ENCODE data around the gene SYT17. TPM values are rescaled to one million over a fixed set of nuclear protein-coding genes. Genes with fewer than 3 reads are reported as not detected.

SYT17 gene
- total RNA-seq, 1 donor from 2014 or later, result 2.6 TPM

DNA sequence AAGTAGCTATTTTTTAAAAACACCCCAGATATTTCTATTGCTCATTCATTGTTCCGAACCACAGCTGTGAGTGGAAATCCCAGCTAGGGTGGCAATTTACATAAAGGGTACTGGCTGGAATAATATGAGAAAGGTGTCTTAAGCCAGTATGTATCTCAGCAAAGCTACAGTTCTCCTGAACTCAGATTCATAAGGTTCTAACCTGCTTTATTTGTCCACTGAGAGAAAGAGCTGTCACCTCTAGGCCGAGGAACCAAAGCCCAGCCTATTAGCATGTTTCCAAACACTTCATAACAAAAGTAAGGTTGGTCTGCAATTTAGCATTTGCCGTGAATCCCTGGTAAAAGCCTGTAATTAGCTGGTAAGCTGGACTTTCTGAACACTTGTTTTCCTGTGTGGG lies 60.5 kb downstream of the SYT17 start:
- H3K4me1 ChIP-seq (ENCODE audit: control insufficient read depth in 3 of 3, insufficient read depth in 3 of 3, low read length in 3 of 3), result peaks cover 0 to 2% (median 0%) of the 10 kb centered on the region in 3 donors
- no peaks in the 10 kb centered on the region for H3K27me3 ChIP-seq (ENCODE audit: control insufficient read depth in 3 of 3, insufficient read depth in 3 of 3, low read length in 3 of 3)
- peaks cover 0 to 2% (median 0%) of the 10 kb centered on the region in 3 donors for H3K9me3 ChIP-seq (ENCODE audit: control insufficient read depth in 3 of 3, low read length in 3 of 3)
- no peak overlapping the region for H3K4me3 ChIP-seq (ENCODE audit: low read length in 3 of 3)
- H3K36me3 ChIP-seq (ENCODE audit: control insufficient read depth in 3 of 3, insufficient read depth in 3 of 3, low read length in 3 of 3), result no peaks in the 10 kb centered on the region
- H3K27ac ChIP-seq (ENCODE audit: low read depth, low read length), result no peak overlapping the region
- no peak overlapping the region for H3K9ac ChIP-seq (ENCODE audit: low read depth in 1 of 3, low read length in 3 of 3)

DNA sequence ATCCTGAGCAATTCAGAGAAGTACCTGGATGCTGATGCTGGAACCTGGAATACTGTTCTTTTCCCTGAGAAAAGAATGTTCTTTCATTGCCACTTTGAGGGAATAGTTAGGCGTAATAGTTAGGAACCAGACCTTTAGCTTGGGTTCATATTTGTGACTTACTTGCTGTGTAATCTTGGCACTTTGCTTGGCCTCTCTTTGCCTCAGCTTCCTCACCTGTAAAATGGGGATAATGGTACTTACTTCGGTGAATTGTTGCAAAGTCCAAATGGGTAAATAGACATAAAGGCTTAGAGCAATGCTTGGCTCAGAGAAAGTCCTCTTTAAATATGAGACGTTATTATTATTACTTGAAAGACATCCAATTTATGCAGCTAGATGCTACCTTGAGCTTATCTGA lies 62.5 kb downstream of the SYT17 start:
- Histone ChIP-seq H3K9ac (ENCODE audit: low read depth in 1 of 3, low read length in 3 of 3) (no peak overlapping the region), H3K36me3 (ENCODE audit: control insufficient read depth in 3 of 3, insufficient read depth in 3 of 3, low read length in 3 of 3) (no peaks in the 10 kb centered on the region), H3K4me1 (ENCODE audit: control insufficient read depth in 3 of 3, insufficient read depth in 3 of 3, low read length in 3 of 3) (peaks cover 0 to 2% (median 0%) of the 10 kb centered on the region in 3 donors), H3K27me3 (ENCODE audit: control insufficient read depth in 3 of 3, insufficient read depth in 3 of 3, low read length in 3 of 3) (no peaks in the 10 kb centered on the region), H3K4me3 (ENCODE audit: low read length in 3 of 3) (no peak overlapping the region), H3K27ac (ENCODE audit: low read depth, low read length) (no peak overlapping the region), H3K9me3 (ENCODE audit: control insufficient read depth in 3 of 3, low read length in 3 of 3) (peaks cover 0 to 6% (median 0%) of the 10 kb centered on the region in 3 donors)

DNA sequence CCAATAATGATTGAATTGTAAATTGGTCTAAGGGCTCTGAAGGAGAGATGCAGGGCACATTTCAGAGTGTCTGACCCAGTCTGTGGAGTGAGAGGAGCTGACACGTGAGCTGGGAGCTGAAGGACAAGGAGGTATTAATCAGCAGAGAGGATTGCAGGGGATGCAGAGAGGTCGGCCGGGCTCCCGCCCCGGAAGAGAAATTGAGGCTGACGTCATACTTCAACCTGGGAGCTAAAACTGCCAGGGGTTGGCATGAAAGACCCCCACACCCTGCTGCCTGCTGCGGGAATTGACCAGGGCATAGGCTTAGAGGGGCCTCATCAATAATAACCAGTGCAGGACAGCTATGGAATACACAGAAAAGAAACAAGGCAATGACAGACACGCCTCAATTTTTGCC lies 63.8 kb downstream of the SYT17 start:
- Histone ChIP-seq H3K27me3 (ENCODE audit: control insufficient read depth in 3 of 3, insufficient read depth in 3 of 3, low read length in 3 of 3) (no peaks in the 10 kb centered on the region), H3K9ac (ENCODE audit: low read depth in 1 of 3, low read length in 3 of 3) (no peak overlapping the region), H3K9me3 (ENCODE audit: control insufficient read depth in 3 of 3, low read length in 3 of 3) (peaks cover 0 to 7% (median 2%) of the 10 kb centered on the region in 3 donors), H3K27ac (ENCODE audit: low read depth, low read length) (no peak overlapping the region), H3K4me3 (ENCODE audit: low read length in 3 of 3) (no peak overlapping the region), H3K36me3 (ENCODE audit: control insufficient read depth in 3 of 3, insufficient read depth in 3 of 3, low read length in 3 of 3) (no peaks in the 10 kb centered on the region), H3K4me1 (ENCODE audit: control insufficient read depth in 3 of 3, insufficient read depth in 3 of 3, low read length in 3 of 3) (peaks cover 0 to 2% (median 0%) of the 10 kb centered on the region in 3 donors)

DNA sequence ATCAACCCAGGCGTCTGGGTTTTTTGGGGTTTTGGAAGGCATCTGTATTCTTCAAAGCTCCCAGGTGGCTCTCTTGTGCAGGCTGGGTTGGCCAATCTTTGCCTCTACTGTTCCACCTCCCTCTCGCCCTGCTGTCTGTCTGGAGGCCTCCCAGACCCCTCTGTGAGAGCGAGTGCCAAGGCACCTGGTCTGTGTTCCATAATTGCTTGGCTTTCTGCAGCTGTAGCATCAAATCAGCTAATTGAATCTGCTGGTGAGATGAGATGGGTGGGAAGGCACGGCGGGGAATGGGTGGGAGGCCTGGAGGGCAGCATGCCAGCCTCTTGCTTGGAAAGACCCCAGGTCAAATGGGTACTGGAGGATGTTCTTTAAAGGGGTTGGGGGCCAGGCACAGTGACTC lies 64.9 kb downstream of the SYT17 start:
- Histone ChIP-seq H3K9ac (ENCODE audit: low read depth in 1 of 3, low read length in 3 of 3) (no peak overlapping the region), H3K4me1 (ENCODE audit: control insufficient read depth in 3 of 3, insufficient read depth in 3 of 3, low read length in 3 of 3) (no peaks in the 10 kb centered on the region), H3K27me3 (ENCODE audit: control insufficient read depth in 3 of 3, insufficient read depth in 3 of 3, low read length in 3 of 3) (no peaks in the 10 kb centered on the region), H3K9me3 (ENCODE audit: control insufficient read depth in 3 of 3, low read length in 3 of 3) (peaks cover 0 to 7% (median 2%) of the 10 kb centered on the region in 3 donors), H3K4me3 (ENCODE audit: low read length in 3 of 3) (no peak overlapping the region), H3K27ac (ENCODE audit: low read depth, low read length) (no peak overlapping the region), H3K36me3 (ENCODE audit: control insufficient read depth in 3 of 3, insufficient read depth in 3 of 3, low read length in 3 of 3) (no peaks in the 10 kb centered on the region)

DNA sequence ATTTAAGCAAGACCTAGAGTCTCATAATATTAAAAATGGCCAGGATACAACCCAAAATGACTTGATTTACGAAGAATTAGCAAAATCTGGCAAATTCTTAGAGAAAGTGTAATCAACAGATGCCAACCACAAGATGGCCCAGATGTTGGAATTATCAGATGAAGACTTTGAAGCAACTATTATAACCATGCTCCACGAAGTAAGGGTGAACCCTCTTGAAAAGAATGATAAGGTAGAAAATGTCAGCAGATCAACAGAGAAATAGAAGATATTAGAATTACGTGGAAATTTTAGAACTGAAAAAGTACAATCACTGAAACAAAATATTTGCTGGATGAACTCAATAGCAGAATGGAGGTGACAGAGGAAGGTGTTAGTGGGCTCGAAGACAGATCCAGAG lies 67.4 kb downstream of the SYT17 start:
- H3K4me1 ChIP-seq (ENCODE audit: control insufficient read depth in 3 of 3, insufficient read depth in 3 of 3, low read length in 3 of 3), result no peaks in the 10 kb centered on the region
- no peaks in the 10 kb centered on the region for H3K36me3 ChIP-seq (ENCODE audit: control insufficient read depth in 3 of 3, insufficient read depth in 3 of 3, low read length in 3 of 3)
- H3K27ac ChIP-seq (ENCODE audit: low read depth, low read length), result no peak overlapping the region
- H3K9ac ChIP-seq (ENCODE audit: low read depth in 1 of 3, low read length in 3 of 3), result no peak overlapping the region
- no peak overlapping the region for H3K4me3 ChIP-seq (ENCODE audit: low read length in 3 of 3)
- H3K27me3 ChIP-seq (ENCODE audit: control insufficient read depth in 3 of 3, insufficient read depth in 3 of 3, low read length in 3 of 3), result no peaks in the 10 kb centered on the region
- peaks cover 0 to 7% (median 2%) of the 10 kb centered on the region in 3 donors for H3K9me3 ChIP-seq (ENCODE audit: control insufficient read depth in 3 of 3, low read length in 3 of 3)

DNA sequence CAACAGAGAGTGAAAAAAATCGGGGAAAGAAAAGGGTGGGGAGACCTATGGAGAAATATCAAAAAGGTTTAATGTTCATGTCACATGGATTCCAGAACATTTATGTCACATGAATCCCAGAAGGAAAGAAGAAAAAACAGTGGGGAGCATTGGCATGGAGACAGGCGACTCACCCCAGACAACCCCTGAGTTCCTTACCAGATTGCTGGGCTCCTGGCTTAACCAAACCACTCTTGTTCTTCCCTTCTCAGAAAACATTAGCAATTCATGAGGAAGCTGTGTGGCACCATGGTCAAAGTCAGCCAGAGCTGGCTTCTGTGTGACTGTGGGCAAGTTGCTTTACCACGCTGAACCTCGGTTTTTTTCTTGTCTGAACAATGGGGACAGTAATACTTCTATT lies 67.8 kb downstream of the SYT17 start:
- peaks cover 0 to 7% (median 2%) of the 10 kb centered on the region in 3 donors for H3K9me3 ChIP-seq (ENCODE audit: control insufficient read depth in 3 of 3, low read length in 3 of 3)
- H3K4me3 ChIP-seq (ENCODE audit: low read length in 3 of 3), result no peak overlapping the region
- H3K4me1 ChIP-seq (ENCODE audit: control insufficient read depth in 3 of 3, insufficient read depth in 3 of 3, low read length in 3 of 3), result no peaks in the 10 kb centered on the region
- H3K9ac ChIP-seq (ENCODE audit: low read depth in 1 of 3, low read length in 3 of 3), result no peak overlapping the region
- H3K27ac ChIP-seq (ENCODE audit: low read depth, low read length), result no peak overlapping the region
- no peaks in the 10 kb centered on the region for H3K27me3 ChIP-seq (ENCODE audit: control insufficient read depth in 3 of 3, insufficient read depth in 3 of 3, low read length in 3 of 3)
- H3K36me3 ChIP-seq (ENCODE audit: control insufficient read depth in 3 of 3, insufficient read depth in 3 of 3, low read length in 3 of 3), result no peaks in the 10 kb centered on the region

DNA sequence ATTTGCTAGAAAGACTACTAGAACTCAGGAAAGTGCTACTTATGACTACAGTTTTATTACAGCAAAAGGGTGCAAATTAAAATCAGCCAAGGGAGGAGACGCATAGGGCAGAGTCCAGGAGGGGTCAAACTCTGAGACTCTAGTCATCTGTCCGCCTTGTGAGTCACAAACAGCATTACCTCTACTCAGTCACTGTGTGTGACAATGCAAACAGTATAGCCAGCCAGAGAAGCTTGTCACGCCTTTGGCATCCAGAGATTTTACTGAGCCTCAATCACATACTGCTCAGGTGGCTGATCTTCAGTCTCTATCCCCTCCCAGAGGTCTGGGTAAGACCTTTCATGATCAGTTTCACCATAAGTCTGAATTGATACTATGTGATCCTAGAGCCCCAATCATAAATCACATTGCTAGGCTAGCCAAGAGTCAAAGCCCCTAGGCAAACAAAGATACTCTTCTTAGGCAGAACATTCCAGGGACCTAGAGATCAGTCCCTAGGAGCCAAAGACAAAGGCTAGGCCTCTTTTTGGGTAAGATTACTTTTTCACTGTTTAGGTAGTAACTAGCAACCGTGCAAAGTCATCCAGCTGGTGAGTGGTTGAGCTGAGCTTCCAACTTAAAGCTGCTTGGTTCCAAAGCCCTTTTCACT lies 68.6 kb downstream of the SYT17 start:
- H3K4me3 ChIP-seq (ENCODE audit: low read length in 3 of 3), result no peak overlapping the region
- H3K9ac ChIP-seq (ENCODE audit: low read depth in 1 of 3, low read length in 3 of 3), result no peak overlapping the region

DNA sequence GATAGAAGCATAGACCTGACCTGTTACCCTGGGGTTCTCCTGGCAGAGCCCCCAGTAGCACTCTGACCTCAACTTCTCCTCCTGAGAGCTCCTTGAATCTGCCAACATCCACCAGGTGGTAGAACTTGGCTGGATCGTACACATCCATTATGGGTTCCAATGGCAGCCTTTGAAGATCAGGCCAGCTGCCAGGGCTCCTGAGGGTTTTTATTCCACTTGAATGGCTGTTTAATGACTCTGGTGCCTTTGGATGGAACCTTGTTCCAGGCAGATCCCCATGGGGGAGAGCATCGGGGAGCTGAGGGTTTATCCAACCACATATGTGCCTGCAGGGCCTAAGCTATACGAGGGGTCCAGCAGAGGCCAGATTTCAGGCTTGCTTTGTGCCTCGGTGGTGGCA lies 70.4 kb downstream of the SYT17 start:
- Histone ChIP-seq H3K27me3 (ENCODE audit: control insufficient read depth in 3 of 3, insufficient read depth in 3 of 3, low read length in 3 of 3) (no peaks in the 10 kb centered on the region), H3K4me1 (ENCODE audit: control insufficient read depth in 3 of 3, insufficient read depth in 3 of 3, low read length in 3 of 3) (peaks cover 0 to 3% (median 0%) of the 10 kb centered on the region in 3 donors), H3K9me3 (ENCODE audit: control insufficient read depth in 3 of 3, low read length in 3 of 3) (peaks cover 0 to 7% (median 2%) of the 10 kb centered on the region in 3 donors), H3K36me3 (ENCODE audit: control insufficient read depth in 3 of 3, insufficient read depth in 3 of 3, low read length in 3 of 3) (no peaks in the 10 kb centered on the region), H3K27ac (ENCODE audit: low read depth, low read length) (no peak overlapping the region), H3K9ac (ENCODE audit: low read depth in 1 of 3, low read length in 3 of 3) (no peak overlapping the region), H3K4me3 (ENCODE audit: low read length in 3 of 3) (no peak overlapping the region)

More for the DNA sequence above, 68.6 kb downstream of the SYT17 start:
- Histone ChIP-seq H3K36me3 (ENCODE audit: control insufficient read depth in 3 of 3, insufficient read depth in 3 of 3, low read length in 3 of 3) (no peaks in the 10 kb centered on the region), H3K4me1 (ENCODE audit: control insufficient read depth in 3 of 3, insufficient read depth in 3 of 3, low read length in 3 of 3) (no peaks in the 10 kb centered on the region), H3K27me3 (ENCODE audit: control insufficient read depth in 3 of 3, insufficient read depth in 3 of 3, low read length in 3 of 3) (no peaks in the 10 kb centered on the region), H3K9me3 (ENCODE audit: control insufficient read depth in 3 of 3, low read length in 3 of 3) (peaks cover 0 to 7% (median 2%) of the 10 kb centered on the region in 3 donors), H3K27ac (ENCODE audit: low read depth, low read length) (no peak overlapping the region)

DNA sequence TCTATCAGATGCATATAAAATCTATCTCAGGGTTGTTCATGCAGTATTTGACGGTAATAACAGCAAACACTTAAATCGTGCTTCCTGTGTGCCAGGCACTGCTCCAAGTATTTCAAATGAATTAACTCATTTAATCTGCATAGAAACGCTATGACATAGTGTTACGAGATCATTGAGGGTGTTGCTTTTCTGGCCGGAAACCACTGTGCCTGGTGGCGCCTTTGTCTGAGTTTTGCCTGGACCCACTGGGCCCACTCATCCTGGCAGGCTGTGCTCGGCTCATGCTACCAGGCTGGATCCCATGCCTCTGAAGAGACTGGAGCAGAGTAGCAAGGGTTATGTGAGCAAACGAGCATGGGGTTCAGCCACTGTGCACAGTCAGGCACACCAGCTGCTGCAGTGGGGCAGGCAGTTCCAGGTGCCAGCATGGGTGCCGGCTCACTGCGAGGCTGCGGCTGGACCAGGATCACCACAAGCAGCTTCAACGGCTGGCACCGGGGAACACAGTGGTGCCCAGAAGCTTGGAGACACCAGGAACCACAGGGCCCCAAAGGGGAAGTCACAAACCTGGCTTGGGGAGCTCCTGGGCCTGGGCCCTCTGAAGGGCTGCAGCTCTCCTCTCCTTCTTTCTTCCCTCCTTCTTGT lies 71.6 kb downstream of the SYT17 start:
- no peaks in the 10 kb centered on the region for H3K36me3 ChIP-seq (ENCODE audit: control insufficient read depth in 3 of 3, insufficient read depth in 3 of 3, low read length in 3 of 3)
- H3K27ac ChIP-seq (ENCODE audit: low read depth, low read length), result no peak overlapping the region
- H3K4me3 ChIP-seq (ENCODE audit: low read length in 3 of 3), result no peak overlapping the region
- H3K4me1 ChIP-seq (ENCODE audit: control insufficient read depth in 3 of 3, insufficient read depth in 3 of 3, low read length in 3 of 3), result peaks cover 0 to 3% (median 0%) of the 10 kb centered on the region in 3 donors
- no peaks in the 10 kb centered on the region for H3K27me3 ChIP-seq (ENCODE audit: control insufficient read depth in 3 of 3, insufficient read depth in 3 of 3, low read length in 3 of 3)
- no peak overlapping the region for H3K9ac ChIP-seq (ENCODE audit: low read depth in 1 of 3, low read length in 3 of 3)
- H3K9me3 ChIP-seq (ENCODE audit: control insufficient read depth in 3 of 3, low read length in 3 of 3), result peaks cover 0 to 7% (median 2%) of the 10 kb centered on the region in 3 donors

DNA sequence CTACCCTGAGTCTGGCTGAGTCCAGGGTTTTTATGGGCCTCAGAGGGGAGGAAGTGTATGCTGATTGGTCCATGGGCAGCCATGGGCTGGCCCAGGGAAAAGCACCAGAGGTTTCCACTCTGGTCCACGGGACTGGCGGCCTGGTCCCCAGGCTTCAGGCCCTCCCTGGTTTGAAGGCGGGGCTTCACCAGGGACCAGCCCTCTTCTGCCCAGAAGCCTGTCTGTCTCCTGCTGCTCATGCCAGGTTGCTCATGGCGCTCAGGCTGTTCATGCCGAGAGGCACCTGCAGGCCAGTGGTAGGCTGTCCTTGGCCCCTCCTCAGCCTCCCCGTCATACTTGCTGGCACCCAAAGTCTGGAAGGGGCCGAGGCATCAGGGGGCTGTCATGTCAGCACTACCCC lies 72.5 kb downstream of the SYT17 start:
- Histone ChIP-seq H3K27me3 (ENCODE audit: control insufficient read depth in 3 of 3, insufficient read depth in 3 of 3, low read length in 3 of 3) (no peaks in the 10 kb centered on the region), H3K9ac (ENCODE audit: low read depth in 1 of 3, low read length in 3 of 3) (no peak overlapping the region), H3K36me3 (ENCODE audit: control insufficient read depth in 3 of 3, insufficient read depth in 3 of 3, low read length in 3 of 3) (no peaks in the 10 kb centered on the region), H3K4me3 (ENCODE audit: low read length in 3 of 3) (no peak overlapping the region), H3K27ac (ENCODE audit: low read depth, low read length) (no peak overlapping the region), H3K4me1 (ENCODE audit: control insufficient read depth in 3 of 3, insufficient read depth in 3 of 3, low read length in 3 of 3) (peaks cover 0 to 3% (median 0%) of the 10 kb centered on the region in 3 donors), H3K9me3 (ENCODE audit: control insufficient read depth in 3 of 3, low read length in 3 of 3) (peaks cover 0 to 2% (median 2%) of the 10 kb centered on the region in 3 donors)
